Activated CD4-positive, CD25-positive, alpha-beta regulatory T cell treated with anti-CD3 and anti-CD28 coated beads, Interleukin-2, amount 50 U/mL, for 24 hours (primary cell): ENCODE results near the gene NLRP1.
A peak's percentile ranks its signal among the peaks of the same experiment; 100 is the strongest.

ENCODE experiments used
- ATAC-seq, 2 donors: fragments of 150-1000 bp; cut with Tn5 transposase; one replicate each; pipeline ENCODE4 v1.10.0; 2021; ENCODE audit warnings: mild to moderate bottlenecking in 1 of 2, moderate library complexity in 1 of 2

The NLRP1 gene

GRCh38 chr17:5553479-5553878 is 30.8 kb downstream of the NLRP1 start:
- ATAC-seq = no peak

- no peak for ATAC-seq
These were observed 31.5 kb downstream of the NLRP1 start for GRCh38 chr17:5552841-5553240.

GRCh38 chr17:5545051-5545987 is 39.0 kb downstream of the NLRP1 start:
- ATAC-seq = no peak

DNA sequence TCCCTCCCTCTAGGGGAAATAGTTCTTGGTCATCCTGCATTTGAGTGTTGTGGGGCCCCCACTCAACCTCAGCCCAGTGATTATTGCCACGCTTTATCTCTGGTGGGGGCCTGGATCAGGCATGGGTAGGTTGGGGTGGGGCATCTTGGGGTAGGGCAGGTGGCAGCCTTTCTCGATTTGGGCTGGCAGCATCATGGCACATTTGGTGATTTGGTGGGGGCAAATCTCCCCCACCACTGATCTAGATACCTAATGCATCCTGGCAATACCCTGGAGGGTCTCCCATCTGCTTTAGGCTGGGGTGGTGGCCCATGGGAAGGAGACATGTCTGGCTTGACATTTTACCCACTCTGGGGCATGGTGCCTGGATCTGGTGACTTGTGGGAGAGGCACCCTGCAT is 40.2 kb downstream of the NLRP1 start:
- no peak for ATAC-seq

DNA sequence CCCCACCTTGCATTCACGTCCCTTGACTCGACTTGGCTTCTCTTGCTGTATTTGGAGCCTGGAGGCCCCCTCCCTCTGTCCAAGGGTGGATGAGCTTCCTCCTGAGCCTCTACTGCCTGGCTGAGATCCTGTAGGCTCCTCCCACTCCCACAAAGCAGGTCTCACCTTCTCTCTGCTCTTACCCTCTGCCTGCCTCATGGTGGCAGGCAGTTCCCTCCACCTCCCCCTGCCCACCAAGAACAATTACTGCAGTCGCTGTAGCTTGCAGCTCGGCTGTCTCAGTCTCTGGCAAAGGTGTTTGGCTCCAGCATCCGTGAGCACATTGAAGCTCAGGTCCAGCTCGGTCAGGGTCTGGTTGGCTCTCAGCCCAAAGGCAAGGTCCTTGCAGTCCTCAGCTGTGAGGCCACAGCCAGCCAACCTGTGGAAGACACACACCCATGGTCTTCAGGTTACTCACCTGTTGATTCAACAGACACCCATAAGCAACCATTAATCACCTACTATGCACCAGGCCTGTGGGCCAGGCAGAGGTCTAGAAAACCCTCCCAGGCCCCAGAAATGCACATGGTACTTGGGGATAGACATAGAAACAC is 42.6 kb downstream of the NLRP1 start:
- ATAC-seq = no peak

- ATAC-seq = no peak
These were observed 44.0 kb downstream of the NLRP1 start for GRCh38 chr17:5540321-5540720.

DNA sequence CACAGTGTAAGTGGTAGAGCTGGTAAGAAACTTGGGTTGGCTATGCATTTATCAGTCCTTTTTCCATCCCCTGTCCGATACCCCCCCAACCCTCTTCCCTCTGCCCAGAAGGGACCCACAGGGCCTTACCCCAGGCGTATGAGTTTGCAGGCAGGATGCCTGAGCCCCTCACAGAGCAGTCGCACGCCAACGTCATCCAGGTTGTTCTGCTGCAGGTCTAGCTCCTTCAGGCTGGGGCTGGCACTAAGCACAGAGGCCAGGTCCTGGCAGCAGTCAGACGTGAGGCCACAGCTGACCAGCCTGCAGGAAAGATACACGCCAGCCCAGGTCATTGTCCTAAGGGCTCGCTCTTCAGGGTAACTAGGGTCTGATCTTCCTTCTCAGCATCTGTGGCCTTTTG is 45.0 kb downstream of the NLRP1 start:
- no peak for ATAC-seq

GRCh38 chr17:5536866-5537650 is 47.3 kb downstream of the NLRP1 start:
- ATAC-seq = no peak

GRCh38 chr17:5535436-5535835 is 48.9 kb downstream of the NLRP1 start:
- no peak for ATAC-seq

GRCh38 chr17:5533486-5534315 is 50.6 kb downstream of the NLRP1 start:
- no peak for ATAC-seq

GRCh38 chr17:5532581-5532980 is 51.7 kb downstream of the NLRP1 start:
- no peak for ATAC-seq

DNA sequence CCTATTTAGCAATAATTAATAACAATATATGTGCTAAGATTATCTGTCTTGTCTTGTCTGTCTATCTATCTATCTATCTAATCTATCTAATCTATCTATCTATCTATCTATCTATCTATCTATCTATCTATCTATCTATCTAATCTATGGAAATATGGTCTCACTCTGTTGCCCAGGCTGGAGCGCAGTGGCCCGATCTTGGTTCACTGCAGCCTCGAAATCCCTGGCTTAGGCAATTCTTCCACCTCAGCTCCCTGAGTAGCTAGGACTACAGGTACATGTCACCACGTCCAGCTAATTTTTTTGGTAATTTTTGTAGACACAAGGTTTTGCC is 53.3 kb downstream of the NLRP1 start:
- no peak for ATAC-seq

DNA sequence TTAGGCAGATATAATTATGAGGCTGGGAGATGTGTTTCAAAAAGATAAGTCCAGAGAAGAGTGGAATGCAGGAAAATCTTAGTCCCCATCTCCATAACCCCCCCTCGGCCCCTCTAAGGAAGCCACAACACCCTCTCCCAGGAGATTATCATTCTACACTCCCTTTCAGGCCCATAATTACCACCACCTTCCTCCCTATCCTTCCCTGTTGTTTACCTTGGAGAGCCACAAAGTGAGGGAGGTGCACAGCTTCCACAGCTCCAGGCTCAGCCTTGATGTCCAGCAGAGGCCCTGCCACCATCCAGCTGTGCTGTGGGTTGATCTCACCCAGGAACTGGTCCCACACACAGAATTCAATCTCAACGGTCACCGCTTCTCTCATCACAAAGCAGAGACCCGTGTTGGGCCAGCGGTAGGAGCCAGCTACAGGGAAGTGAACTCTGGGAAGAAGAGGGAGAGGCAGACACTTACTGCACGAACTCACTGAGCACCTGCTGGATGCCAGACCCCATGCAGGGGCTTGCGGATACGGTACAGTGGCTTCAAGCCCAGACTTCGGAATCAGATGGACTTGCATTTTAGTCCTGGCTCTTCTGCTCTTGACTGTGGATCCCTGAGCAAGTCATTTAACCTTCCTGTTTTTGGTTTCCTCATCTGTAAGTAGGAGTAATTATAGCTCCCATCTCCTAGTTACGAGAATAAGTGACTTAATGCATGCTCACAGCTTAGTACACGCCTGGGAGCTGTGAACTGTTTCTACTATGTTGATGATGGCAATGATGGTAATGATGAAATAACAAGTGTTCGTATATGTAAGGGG is 53.8 kb downstream of the NLRP1 start:
- no peak for ATAC-seq

- ATAC-seq = no peak
These were observed 56.6 kb downstream of the NLRP1 start for GRCh38 chr17:5527601-5528250.

GRCh38 chr17:5526821-5527598 is 57.3 kb downstream of the NLRP1 start:
- ATAC-seq = peak; percentile 97 to 98

- no peak for ATAC-seq
These were observed 61.1 kb downstream of the NLRP1 start for GRCh38 chr17:5523249-5523648.

DNA sequence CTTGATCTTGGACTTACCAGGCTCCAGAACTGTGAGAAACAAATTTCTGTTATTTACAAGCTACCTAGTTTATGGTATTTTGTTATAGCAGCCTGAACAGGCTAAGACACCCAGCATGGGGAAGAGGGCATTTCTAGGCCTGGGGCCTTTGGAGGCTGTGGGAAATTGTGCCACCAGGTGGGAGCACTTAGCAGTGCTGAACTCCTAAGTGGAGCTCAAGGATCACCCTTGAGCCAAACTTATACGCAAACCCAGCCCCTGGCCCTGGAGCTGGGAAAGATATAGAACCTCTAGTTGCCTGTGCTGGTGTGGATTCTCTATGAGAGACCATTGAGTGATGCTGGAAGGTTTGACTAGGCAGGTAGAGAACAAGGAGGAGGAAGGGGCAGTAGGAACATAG is 61.8 kb downstream of the NLRP1 start:
- no peak for ATAC-seq

GRCh38 chr17:5516060-5516792 is 68.1 kb downstream of the NLRP1 start:
- no peak for ATAC-seq

DNA sequence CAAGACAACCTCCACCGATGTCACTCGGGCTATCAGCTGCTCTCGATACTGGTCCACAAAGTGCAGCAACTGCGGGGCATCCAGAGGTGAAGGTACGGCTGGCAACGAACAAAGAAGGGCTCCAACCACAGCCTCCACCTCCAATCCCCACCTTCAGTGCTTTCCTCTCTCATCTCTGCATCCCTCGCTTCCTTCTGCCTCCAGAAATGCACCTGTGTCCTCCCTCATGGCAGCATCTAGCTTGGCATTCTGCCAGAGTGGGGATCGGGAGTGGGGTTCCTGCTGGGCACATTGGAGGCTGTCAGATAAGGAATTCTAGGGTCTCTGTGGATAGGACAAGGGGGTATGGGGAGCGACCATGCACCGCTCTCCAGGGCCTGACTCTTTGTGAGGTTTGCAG is 69.3 kb downstream of the NLRP1 start:
- no peak for ATAC-seq

DNA sequence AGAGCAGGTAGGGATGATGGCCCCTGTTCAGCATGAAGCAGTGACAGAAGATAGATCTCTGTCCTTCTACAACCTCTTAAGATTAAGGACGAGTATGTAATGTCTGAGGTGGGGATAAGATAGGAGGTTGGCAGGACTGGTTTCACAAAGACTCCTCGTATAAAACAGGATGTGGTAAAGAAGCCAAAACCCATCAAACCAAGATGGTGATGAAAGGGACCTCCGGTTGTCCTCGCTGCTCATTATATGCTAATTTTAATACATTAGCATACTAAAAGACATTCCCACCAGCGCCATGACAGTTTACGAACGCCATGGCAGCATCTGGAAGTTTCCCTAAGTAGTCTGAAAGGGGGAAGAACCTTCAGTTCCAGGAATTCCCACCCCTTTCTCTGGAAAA is 70.7 kb downstream of the NLRP1 start:
- ATAC-seq = peak in 1 of 2 donors; percentile 48
